HUES6 (cell line): Measurements from ENCODE around the gene MTFP1.
"Not testable (repeated sequence)": the region's sequence is repeated elsewhere in the genome, so short reads cannot be mapped to it uniquely, and the experiment has no call there.

Experiments
- H3K27ac ChIP-seq: 2 replicates; pipeline ENCODE4 v1.7.0; 2013; ENCODE audit warnings: low read depth, mild to moderate bottlenecking, low read length, inconsistent platforms
- H3K27me3 ChIP-seq: 2 replicates; pipeline ENCODE4 v1.6.1; 2013; ENCODE audit warnings: low read length; ENCODE audit not compliant: control insufficient read depth, insufficient read depth
- H3K36me3 ChIP-seq: 2 replicates; pipeline ENCODE4 v1.6.1; 2013; ENCODE audit warnings: low read length; ENCODE audit not compliant: control insufficient read depth, insufficient read depth
- H3K4me1 ChIP-seq: 2 replicates; pipeline ENCODE4 v1.6.1; 2013; ENCODE audit warnings: low read length; ENCODE audit not compliant: control insufficient read depth, insufficient read depth
- H3K4me3 ChIP-seq: 2 replicates; pipeline ENCODE4 v1.5.1; 2013; ENCODE audit warnings: low read depth, low read length
- H3K9ac ChIP-seq: one replicate; pipeline ENCODE4 v1.6.1; 2013; ENCODE audit warnings: mild to moderate bottlenecking, low read length
- H3K9me3 ChIP-seq: 2 replicates; pipeline ENCODE4 v1.6.1; 2013; ENCODE audit warnings: low read depth, low read length; ENCODE audit not compliant: control insufficient read depth, insufficient read depth

MTFP1 gene

GRCh38 chr22:30439836-30440235, 14.3 kb downstream of the MTFP1 start:
- H3K27ac ChIP-seq: no peak overlapping the region
- H3K27me3 ChIP-seq: no peaks in the 10 kb centered on the region
- no peak overlapping the region for H3K4me3 ChIP-seq
- H3K9ac ChIP-seq: no peak overlapping the region
- H3K9me3 ChIP-seq: no peaks in the 10 kb centered on the region
- H3K4me1 ChIP-seq: peaks cover 8% of the 10 kb centered on the region
- no peaks in the 10 kb centered on the region for H3K36me3 ChIP-seq

GRCh38 chr22:30441088-30441487, 15.5 kb downstream of the MTFP1 start:
- H3K9me3 ChIP-seq: no peaks in the 10 kb centered on the region
- H3K36me3 ChIP-seq: no peaks in the 10 kb centered on the region
- H3K27me3 ChIP-seq: no peaks in the 10 kb centered on the region
- H3K4me1 ChIP-seq: peaks cover 5% of the 10 kb centered on the region
- no peak overlapping the region for H3K27ac ChIP-seq
- no peak overlapping the region for H3K4me3 ChIP-seq
- H3K9ac ChIP-seq: no peak overlapping the region

- Histone ChIP-seq H3K9me3 (no peaks in the 10 kb centered on the region), H3K27me3 (no peaks in the 10 kb centered on the region), H3K9ac (peak overlapping the region; percentile 12), H3K36me3 (no peaks in the 10 kb centered on the region), H3K4me1 (peaks cover 5% of the 10 kb centered on the region), H3K27ac (no peak overlapping the region), H3K4me3 (0 out of 2 replicates have a peak overlapping the region, but pooled peaks have one; percentile 29)
Measured at GRCh38 chr22:30444632-30445437, 19.3 kb downstream of the MTFP1 start.

GRCh38 chr22:30445438-30446145, 20.0 kb downstream of the MTFP1 start:
- Histone ChIP-seq H3K9ac (no peak overlapping the region), H3K9me3 (no peaks in the 10 kb centered on the region), H3K36me3 (no peaks in the 10 kb centered on the region), H3K4me3 (no peak overlapping the region), H3K4me1 (peaks cover 5% of the 10 kb centered on the region), H3K27ac (no peak overlapping the region), H3K27me3 (no peaks in the 10 kb centered on the region)

GRCh38 chr22:30447656-30448055, 22.1 kb downstream of the MTFP1 start:
- Histone ChIP-seq H3K36me3 (no peaks in the 10 kb centered on the region), H3K9ac (no peak overlapping the region), H3K27ac (no peak overlapping the region), H3K4me3 (no peak overlapping the region), H3K27me3 (no peaks in the 10 kb centered on the region), H3K4me1 (peaks cover 5% of the 10 kb centered on the region), H3K9me3 (no peaks in the 10 kb centered on the region)

GRCh38 chr22:30451488-30451887, 25.9 kb downstream of the MTFP1 start:
- not testable (repeated sequence) for H3K4me3 ChIP-seq, H3K9me3 ChIP-seq, H3K27me3 ChIP-seq, H3K27ac ChIP-seq, H3K36me3 ChIP-seq, H3K9ac ChIP-seq, H3K4me1 ChIP-seq

- Histone ChIP-seq H3K4me3 (no peak overlapping the region), H3K4me1 (no peaks in the 10 kb centered on the region), H3K9me3 (no peaks in the 10 kb centered on the region), H3K9ac (no peak overlapping the region), H3K27me3 (no peaks in the 10 kb centered on the region; the same call in 1 of the 2 replicates), H3K27ac (no peak overlapping the region), H3K36me3 (no peaks in the 10 kb centered on the region)
Measured at GRCh38 chr22:30452861-30453260, 27.3 kb downstream of the MTFP1 start.

- Histone ChIP-seq H3K4me1 (no peaks in the 10 kb centered on the region), H3K9ac (no peak overlapping the region), H3K4me3 (no peak overlapping the region), H3K36me3 (no peaks in the 10 kb centered on the region), H3K27me3 (no peaks in the 10 kb centered on the region; the same call in 1 of the 2 replicates), H3K27ac (no peak overlapping the region), H3K9me3 (no peaks in the 10 kb centered on the region)
Measured at GRCh38 chr22:30453731-30454510, 28.4 kb downstream of the MTFP1 start.

GRCh38 chr22:30455075-30455840, 29.7 kb downstream of the MTFP1 start:
- Histone ChIP-seq H3K4me1 (no peaks in the 10 kb centered on the region), H3K4me3 (no peak overlapping the region), H3K9ac (no peak overlapping the region), H3K27me3 (no peaks in the 10 kb centered on the region; the same call in 1 of the 2 replicates), H3K9me3 (no peaks in the 10 kb centered on the region), H3K36me3 (no peaks in the 10 kb centered on the region), H3K27ac (no peak overlapping the region)

GRCh38 chr22:30457981-30458380, 32.4 kb downstream of the MTFP1 start:
- Histone ChIP-seq H3K9me3 (no peaks in the 10 kb centered on the region), H3K9ac (no peak overlapping the region), H3K27me3 (no peaks in the 10 kb centered on the region; the same call in 1 of the 2 replicates), H3K4me3 (no peak overlapping the region), H3K27ac (no peak overlapping the region), H3K4me1 (no peaks in the 10 kb centered on the region), H3K36me3 (no peaks in the 10 kb centered on the region)
